GM18505 (cell line): Measurements from ENCODE around the gene ZCCHC9.
"Not testable (repeated sequence)": the region's sequence is repeated elsewhere in the genome, so short reads cannot be mapped to it uniquely, and the experiment has no call there.

ENCODE experiments used
- ATAC-seq: cut with Tn5 transposase; IDR thresholded peaks from one replicate; pipeline ENCODE4 v1.9.1; 2021; ENCODE audit not compliant: unreplicated experiment
- POLR2A ChIP-seq: IDR thresholded peaks from 4 replicates; pipeline ENCODE4 v1.6.1; 2011; ENCODE audit warnings: borderline replicate concordance; ENCODE audit not compliant: insufficient read depth, insufficient read length; ENCODE audit errors: extremely low read depth

ZCCHC9 gene

DNA sequence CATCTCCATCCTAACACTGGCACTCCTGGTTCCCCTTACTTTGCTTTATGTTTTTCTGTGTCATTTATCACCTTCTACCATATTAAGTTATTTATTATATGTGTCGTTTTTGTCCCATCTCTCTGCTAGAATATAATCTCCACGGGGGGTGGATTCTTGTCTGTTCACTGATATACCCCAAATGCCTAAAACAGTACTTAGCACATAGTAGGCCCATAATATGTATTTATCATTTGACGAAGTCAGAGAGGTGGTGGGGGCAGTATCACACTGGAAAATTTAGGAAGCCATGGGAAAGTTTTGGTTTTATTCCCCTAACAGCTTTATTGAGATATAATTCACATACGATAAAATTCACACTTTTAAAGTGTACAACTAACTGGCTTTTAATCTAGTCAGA is 14.4 kb downstream of the ZCCHC9 start:
- TF ChIP-seq POLR2A: no peak
- no peak for ATAC-seq

DNA sequence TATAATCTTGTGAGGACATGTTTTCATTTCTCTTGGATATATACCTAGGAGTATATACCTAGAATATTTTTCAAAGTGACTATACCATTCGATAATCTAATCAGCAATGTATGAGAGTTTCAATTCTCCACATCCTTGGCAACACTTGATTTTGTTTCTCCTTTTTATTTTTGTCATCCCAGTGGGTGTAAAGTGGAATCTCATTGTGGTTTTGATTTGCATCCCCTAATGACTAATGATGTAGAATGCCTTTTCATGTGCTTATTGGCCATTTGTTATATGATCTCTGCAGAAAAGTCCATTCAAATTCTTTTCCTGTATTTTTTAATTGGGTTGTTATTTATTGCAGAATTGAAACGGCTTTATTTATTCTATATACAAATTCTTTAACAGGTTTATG is 15.2 kb downstream of the ZCCHC9 start:
- no peak for ATAC-seq
- TF ChIP-seq POLR2A: no peak

DNA sequence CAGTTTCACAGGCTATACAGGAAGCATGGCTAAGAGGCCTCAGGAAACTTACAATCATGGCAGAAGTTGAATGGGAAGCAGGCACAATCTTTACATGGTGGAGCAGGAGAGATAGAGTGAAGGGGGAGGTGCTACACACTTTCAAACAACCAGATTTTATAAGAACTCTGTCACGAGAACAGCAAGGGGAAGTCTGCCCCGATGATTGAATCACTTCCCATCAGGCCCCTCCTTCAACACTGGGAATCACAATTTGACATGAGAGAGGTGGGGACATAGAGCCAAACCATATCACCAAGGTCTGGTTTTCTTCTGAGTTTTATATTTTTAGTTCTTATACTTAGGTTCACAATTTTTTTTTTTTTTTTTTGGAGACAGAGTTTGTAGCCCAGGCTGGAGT is 16.1 kb downstream of the ZCCHC9 start:
- no peak for TF ChIP-seq POLR2A
- ATAC-seq: no peak

DNA sequence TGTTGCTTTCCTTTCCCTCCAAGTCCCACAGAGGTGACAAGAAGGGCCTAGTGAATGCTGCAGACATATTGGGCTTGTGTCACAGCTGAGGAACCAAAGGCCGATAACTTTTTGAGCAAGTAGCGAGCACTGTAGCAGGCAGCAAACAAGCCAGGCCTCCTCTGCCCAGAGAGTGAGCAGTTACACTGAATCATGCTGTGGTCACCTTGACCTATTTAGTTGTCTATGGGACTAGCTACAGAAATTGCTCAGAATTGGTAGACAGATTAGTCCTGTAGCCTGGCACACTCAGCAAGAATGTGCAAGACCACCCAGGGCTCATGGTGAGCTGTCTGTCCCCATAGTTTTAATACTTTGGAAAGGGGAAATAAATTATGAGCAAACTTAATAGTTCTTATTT is 25.2 kb downstream of the ZCCHC9 start:
- no peak for ATAC-seq
- TF ChIP-seq POLR2A: no peak

DNA sequence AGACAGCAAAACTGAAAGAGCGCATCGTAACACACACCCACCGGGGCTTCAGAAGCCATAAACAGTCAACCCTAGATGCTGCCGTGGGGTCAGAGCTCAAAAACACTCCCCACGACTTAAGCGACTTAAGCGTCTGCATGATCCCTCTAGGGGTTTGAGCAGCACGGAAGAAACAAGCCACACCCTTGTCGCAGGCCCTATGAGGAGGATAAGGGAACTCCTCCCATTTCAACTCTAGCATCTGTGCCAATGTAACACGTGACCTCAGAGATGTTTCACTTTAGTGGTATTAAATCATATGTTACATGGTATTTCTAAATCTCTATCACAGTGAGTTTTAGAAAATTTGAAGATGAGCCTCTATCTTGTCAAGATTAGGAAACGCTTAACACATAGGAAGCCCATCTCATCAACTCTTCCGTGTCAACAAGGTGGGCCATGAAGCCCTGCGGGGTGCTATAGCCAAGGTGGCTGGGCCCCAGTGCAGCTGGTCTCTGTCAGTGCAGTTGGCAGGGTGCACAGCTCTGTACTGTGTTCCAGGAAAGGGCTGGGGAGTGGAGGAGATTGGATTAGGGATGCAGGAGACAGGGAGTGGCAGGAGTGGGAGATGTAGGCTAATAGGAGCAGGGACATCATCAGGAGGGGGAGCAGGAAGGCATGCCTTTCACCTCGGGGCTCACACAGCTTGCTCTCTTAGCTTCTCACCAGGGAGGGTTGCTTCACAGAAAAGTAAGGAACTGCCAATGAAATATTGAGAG is 33.1 kb downstream of the ZCCHC9 start:
- no peak for ATAC-seq

DNA sequence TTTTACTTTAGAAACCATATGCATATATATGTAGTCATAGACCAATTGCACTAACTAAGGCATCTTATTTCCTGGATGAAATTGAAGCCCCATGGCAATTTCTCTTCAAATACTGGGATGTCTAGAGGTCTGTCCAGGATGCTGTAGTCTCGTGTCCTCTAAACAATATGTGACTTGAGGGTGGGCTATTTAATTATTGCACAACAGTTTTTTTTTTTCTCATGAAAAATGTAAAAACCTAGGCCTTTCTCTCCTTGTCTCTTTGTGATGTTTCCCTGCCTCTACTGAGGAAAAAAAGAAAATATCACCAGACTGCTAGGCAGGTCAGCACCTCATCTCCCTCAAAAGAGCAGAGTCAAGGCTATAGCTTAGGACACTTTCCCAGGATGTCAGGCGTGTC is 34.6 kb downstream of the ZCCHC9 start:
- no peak for TF ChIP-seq POLR2A
- no peak for ATAC-seq

More for the DNA sequence above, 33.1 kb downstream of the ZCCHC9 start:
- TF ChIP-seq POLR2A: no peak

DNA sequence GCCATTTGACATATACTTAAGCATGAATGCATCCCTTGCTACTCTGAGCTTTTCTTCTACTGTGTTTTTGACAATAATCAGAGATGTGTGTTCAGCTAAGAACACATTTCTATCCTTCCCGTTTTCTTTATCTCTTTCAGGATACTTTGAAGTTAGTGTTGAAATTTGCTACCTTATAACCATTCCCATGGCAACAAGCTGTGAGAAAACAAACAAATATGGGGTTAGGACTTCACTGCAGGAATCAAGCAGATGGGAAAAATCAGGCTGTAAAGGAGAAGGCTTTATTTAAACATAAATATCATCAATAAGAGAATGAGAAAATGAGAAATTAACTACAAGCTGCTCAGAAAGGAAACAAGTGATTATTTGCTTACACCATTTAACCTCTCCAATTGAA is 35.2 kb downstream of the ZCCHC9 start:
- no peak for TF ChIP-seq POLR2A
- no peak for ATAC-seq

DNA sequence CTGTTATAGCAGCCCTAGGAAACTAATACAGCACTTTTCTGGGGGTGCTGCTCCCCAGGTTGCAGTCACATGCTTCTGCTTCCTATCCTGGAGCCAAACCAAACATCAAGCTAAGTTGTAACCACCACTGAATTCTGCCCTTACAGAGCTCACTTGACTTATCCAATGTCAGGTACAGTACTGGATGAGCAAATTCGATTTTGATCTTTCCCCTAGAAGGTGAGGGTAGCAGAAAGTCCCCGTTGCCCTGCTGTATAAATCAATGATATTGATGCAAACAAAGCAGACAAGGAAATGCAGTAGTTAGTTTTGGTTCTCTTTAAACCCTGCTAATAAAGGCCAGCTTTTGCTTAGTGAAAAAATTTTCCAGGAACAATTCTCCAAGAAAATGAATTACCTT is 36.4 kb downstream of the ZCCHC9 start:
- no peak for ATAC-seq
- no peak for TF ChIP-seq POLR2A

DNA sequence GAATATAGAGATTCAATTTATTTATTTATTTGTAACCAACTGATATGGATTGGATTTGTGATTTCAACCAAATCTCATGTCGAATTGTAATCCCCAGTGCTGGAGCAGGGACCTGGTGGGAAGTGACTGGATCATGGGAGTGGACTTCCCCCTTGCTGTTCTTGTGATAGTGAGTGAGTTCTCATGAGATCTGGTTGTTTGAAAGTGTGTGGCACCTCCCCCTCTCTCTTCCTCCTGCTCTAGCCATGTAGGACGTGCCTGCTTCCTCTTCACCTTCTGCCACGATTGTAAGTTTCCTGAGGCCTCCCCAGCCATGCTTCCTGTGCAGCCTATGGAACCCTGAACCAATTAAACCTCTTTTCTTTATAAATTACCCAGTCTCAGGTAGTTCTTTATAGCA is 36.8 kb downstream of the ZCCHC9 start:
- not testable (repeated sequence) for ATAC-seq

DNA sequence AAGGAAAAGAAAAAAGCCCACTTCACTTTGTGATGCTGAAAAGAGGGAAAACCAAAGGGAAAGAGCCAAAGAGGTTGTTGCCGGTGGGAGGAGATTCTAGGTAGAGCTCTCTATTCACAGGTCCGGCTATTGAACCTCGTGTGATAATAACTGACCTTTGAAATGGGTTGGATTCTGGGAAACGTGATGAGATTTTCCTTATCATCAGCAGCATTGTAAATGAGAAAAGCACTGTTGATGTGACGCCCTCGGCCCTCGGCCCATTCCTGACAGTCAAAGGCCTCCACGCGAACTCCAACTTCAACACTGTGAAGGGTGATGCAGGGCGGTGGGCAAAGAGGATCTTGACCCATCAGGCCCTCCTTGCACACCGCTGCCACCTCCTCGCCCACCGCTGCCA is 43.3 kb downstream of the ZCCHC9 start:
- ATAC-seq: no peak
- TF ChIP-seq POLR2A: no peak

DNA sequence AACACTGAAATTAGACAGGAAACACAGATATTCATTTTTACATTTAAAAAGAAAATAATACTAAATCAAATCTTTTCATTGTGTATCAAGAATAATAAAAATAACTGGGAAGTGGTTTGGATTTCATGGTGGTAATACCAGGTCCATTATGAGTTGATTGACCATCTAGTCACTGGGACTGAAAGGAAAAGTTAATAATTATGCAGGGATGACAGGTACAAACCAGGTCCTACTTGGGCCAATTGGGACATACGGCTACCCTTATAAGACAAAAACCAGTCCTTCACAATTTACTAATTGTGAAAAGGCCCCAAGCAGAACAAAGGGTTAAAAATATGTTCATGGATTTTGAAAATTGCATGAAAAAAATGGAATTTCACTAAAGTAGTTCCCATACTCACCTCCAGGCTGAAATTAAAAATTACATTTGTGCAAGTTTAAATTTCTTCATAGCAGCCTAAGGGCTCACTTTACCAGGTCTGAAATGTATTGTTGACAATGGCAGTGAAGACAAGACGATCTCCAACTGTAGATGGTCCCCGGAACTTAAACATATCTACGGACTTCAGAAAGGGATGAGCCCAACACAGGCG is 44.1 kb downstream of the ZCCHC9 start:
- no peak for ATAC-seq
- no peak for TF ChIP-seq POLR2A

DNA sequence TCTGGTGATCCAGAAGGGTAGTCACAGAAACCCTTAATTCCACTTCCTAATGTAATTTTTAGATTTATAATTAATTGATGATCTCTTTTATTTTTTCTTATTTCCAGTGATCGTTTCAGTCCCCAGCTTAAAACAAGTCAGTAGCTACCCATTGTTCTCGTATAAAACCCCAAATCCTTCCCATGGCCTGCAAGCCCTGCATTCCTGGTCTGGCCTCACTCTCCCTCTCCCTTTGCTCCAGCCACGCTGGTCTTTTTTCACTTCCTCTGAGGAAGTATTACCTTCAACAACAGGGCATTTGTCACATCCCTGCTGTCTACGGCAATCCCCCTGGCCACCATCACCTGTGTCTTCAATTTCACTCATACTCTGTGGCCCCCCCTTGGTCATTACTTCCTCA is 47.8 kb downstream of the ZCCHC9 start:
- no peak for TF ChIP-seq POLR2A
- no peak for ATAC-seq

DNA sequence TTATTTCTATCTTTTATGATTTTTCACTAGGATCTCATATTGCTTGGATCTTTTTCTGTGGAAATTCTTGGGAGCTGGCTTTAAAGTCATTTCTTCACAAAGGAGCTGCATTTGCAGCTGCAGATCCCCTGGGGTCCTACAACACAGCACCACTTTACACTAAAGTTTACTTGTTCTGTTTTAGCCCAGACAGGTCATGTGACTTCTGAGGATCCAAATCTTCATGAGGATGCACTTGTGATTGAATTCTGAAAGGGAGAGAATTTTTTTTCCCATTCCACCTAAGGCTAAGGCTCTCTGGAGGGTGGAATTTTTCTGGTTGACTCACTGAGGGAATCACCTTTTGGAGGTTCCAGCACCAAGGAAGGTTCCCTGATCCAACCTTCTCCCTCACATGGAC is 49.1 kb downstream of the ZCCHC9 start:
- no peak for TF ChIP-seq POLR2A
- ATAC-seq: no peak

DNA sequence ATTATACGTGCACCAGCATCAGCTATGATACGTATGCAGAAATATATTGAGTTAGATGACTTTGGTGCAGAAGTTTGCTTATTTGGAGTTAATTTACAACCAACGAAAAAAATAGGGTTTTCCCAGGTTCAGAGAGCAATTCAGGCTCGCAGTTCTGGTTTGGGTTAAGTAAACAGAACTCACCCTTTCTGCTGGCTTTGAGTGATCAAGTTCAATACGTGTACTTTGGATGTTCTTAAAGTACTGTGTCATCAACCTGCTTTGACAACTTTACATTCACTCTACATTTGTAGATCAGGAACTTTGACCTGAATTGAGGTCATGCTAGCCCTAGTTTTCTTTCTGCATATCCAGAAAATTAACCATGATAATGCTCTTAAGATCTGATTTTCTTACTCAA is 51.8 kb downstream of the ZCCHC9 start:
- TF ChIP-seq POLR2A: no peak
- ATAC-seq: no peak

DNA sequence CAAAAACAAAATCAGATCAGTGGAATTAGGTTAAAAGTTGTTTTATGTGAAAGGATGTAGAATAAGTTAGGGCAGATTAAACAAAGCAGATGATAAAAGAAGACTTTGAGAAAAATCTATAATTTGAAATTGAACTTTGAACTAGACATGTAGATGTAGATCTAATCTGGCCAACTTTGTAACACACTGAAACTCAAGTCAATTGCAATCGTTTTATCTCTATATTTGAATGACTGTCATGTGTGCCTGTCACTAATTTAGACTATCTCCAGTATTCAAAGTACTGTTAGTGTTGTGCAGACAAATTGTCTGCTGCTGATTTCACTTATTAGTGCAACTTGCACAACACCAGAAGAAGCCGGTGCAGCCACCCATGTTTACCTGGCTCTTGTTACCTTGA is 52.7 kb downstream of the ZCCHC9 start:
- TF ChIP-seq POLR2A: no peak
- no peak for ATAC-seq
